Stomach smooth muscle (tissue), 2 donors: Measurements from ENCODE around the gene GNB1.
"Not testable (repeated sequence)": the region's sequence is repeated elsewhere in the genome, so short reads cannot be mapped to it uniquely, and the experiment has no call there.

ENCODE experiments used
- H3K27ac ChIP-seq: one replicate; pipeline ENCODE4 v1.7.0; 2013; ENCODE audit warnings: mild to moderate bottlenecking, low read length, inconsistent platforms
- H3K27me3 ChIP-seq, 2 donors: one replicate each; pipeline ENCODE4 v1.7.0; 2013; ENCODE audit warnings: low read length in 2 of 2; ENCODE audit not compliant: insufficient read depth in 2 of 2, control insufficient read depth in 1 of 2
- H3K36me3 ChIP-seq, 2 donors: one replicate each; pipeline ENCODE4 v1.7.0; 2013; ENCODE audit warnings: low read length in 2 of 2; ENCODE audit not compliant: control insufficient read depth in 2 of 2, insufficient read depth in 2 of 2
- H3K4me1 ChIP-seq: one replicate; pipeline ENCODE4 v1.7.0; 2013; ENCODE audit warnings: low read length; ENCODE audit not compliant: control insufficient read depth, insufficient read depth
- H3K4me3 ChIP-seq, 2 donors: one replicate each; pipeline ENCODE4 v1.7.0; 2013; ENCODE audit warnings: low read length in 2 of 2
- H3K9ac ChIP-seq, 2 donors: one replicate each; pipeline ENCODE4 v1.7.0; 2013; ENCODE audit warnings: low read length in 2 of 2, mild to moderate bottlenecking in 1 of 2
- H3K9me3 ChIP-seq, 2 donors: one replicate each; pipeline ENCODE4 v1.7.0; 2013; ENCODE audit warnings: low read length in 2 of 2; ENCODE audit not compliant: control insufficient read depth in 2 of 2
- donor health status: healthy.
- donor health status: Pancreatic carcinoma.

GNB1 gene

DNA sequence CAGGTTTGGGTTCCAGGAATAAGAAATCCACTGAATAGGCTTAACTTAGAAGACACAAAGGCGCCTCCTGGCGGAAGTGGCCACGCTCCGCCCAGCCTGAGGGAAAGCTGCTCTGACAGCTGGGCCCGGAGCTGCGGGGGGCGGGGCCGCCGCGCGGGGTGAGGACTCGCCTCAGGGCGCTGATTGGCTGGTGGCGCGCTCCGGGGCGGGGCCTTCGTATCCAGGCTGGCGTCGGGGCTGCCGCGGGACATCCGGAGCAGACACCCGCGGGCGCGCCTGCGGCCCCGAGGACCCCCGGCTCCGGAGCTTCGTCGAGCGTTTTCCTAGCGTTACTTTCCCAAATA lies 144.3 kb downstream of the GNB1 start:
- H3K9me3 ChIP-seq, H3K27ac ChIP-seq, H3K4me1 ChIP-seq, H3K27me3 ChIP-seq, H3K36me3 ChIP-seq, H3K9ac ChIP-seq: not testable (repeated sequence)
- H3K4me3 ChIP-seq = peak overlapping the region in 1 of 2 donors; percentile 65

DNA sequence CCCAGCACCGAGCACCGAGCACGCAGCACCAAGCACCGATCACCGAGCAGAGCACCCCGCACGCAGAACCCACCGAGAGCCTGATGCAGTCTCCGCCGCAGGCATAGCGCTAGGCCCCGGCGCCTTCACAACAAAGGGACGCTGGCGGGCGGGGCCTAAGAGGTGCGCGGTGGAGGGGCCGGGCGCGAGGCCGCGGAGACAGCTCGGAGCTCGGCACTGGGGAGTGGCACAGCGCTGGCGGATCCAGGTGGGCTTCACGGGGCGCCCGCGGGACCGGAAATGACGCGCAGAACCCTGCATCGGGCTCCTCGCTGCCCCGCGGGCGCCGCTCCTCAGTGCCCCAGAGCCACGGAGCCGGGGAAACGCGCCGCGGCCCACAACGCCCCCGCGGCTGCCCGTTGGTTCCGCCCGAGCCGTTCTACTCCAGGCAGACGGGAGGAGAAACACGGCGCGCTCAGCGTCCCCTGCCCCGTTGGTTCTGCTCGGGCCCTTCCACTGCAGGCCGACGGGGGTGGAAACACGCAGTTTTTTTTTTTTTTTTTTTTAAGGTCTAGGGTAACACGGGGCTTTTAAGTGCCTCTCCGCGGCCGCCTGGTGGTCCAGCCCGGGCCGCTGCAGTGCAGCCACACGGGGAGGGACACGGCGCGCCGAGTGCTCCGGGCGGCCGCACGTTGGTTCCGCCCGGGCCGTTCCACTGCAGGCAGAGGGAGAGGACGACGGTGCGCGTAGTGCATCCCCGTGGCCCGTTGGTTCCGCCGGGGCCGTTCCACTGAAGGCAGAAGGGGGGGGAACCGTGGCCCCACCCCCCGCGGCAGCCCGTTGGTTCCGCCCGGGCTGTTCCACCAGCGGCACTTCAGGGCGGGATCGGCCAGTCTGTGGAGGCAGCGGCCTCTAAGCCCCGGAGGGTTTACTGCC lies 145.0 kb downstream of the GNB1 start:
- H3K27ac ChIP-seq = peak overlapping the region; percentile 60
- peak overlapping the region; percentile 47 to 55 for H3K9ac ChIP-seq
- H3K9me3 ChIP-seq, H3K27me3 ChIP-seq, H3K36me3 ChIP-seq, H3K4me1 ChIP-seq: not testable (repeated sequence)
- H3K4me3 ChIP-seq = peak overlapping the region; percentile 25 to 65

DNA sequence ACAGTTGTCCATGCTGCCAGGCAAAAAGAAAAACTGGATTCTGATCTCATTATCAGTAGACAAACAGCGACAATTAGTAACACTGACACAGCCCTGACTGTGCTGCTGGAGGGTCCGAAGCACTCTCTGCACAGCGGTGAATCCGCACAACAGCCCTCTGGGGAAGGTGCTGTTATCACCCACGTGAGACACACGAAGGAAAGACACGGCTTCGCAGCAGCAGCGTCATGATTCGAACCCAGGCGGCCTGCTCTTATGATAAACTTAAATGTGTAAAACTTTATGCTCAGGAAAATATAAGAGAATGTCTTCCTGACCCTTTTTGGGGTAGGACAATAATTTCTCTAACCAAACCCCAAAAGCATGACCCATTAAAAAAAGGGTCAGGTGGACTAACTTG lies 148.4 kb downstream of the GNB1 start:
- not testable (repeated sequence) for H3K27me3 ChIP-seq, H3K4me3 ChIP-seq, H3K27ac ChIP-seq, H3K9ac ChIP-seq, H3K36me3 ChIP-seq, H3K4me1 ChIP-seq, H3K9me3 ChIP-seq

DNA sequence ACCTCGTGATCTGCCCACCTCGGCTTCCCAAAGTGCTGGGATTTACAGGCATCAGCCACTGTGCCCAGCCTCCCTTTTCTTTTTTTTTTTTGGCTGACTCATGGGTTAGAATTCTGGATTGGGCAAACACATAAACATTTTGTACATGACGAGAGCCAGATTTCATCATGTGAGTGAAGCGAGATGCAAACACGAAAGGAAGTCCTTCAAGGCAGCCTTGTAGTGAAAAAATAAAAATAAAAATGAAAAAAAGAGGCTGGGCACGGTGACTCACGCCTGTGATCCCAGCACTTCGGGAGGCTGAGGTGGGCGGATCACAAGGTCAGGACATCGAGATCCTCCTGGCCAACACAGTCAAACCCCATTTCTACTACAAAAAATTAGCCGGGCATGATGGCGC lies 149.9 kb downstream of the GNB1 start:
- not testable (repeated sequence) for H3K9ac ChIP-seq, H3K27ac ChIP-seq, H3K4me3 ChIP-seq, H3K9me3 ChIP-seq, H3K36me3 ChIP-seq, H3K4me1 ChIP-seq, H3K27me3 ChIP-seq

DNA sequence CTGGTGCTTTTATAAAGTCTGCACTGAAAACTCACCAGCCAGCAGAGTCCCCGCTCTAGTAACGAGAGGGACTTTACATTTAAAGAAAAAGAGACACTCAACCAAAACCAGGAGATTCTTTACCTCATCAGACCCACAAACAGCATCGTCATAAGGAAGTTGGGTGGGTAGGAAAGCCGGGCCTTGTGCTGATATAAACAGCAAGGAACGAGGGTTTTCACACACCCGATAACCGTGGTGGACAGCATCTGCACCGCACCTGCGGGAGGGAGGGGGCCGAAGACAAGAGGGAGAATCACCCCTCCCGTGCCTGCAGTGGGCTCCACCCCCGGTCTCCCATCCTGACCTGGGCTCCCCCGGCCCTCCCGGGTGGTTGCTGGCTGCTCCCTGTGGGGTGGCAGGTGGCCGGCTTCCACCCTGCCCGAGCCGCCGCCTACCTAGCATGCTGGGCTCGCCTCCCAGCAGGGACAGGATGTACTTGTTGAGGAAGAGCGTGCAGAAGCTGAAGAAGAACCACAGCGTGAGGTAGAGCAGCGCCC lies 152.0 kb downstream of the GNB1 start:
- H3K9me3 ChIP-seq, H3K4me1 ChIP-seq, H3K27me3 ChIP-seq, H3K4me3 ChIP-seq, H3K9ac ChIP-seq, H3K27ac ChIP-seq, H3K36me3 ChIP-seq: not testable (repeated sequence)

DNA sequence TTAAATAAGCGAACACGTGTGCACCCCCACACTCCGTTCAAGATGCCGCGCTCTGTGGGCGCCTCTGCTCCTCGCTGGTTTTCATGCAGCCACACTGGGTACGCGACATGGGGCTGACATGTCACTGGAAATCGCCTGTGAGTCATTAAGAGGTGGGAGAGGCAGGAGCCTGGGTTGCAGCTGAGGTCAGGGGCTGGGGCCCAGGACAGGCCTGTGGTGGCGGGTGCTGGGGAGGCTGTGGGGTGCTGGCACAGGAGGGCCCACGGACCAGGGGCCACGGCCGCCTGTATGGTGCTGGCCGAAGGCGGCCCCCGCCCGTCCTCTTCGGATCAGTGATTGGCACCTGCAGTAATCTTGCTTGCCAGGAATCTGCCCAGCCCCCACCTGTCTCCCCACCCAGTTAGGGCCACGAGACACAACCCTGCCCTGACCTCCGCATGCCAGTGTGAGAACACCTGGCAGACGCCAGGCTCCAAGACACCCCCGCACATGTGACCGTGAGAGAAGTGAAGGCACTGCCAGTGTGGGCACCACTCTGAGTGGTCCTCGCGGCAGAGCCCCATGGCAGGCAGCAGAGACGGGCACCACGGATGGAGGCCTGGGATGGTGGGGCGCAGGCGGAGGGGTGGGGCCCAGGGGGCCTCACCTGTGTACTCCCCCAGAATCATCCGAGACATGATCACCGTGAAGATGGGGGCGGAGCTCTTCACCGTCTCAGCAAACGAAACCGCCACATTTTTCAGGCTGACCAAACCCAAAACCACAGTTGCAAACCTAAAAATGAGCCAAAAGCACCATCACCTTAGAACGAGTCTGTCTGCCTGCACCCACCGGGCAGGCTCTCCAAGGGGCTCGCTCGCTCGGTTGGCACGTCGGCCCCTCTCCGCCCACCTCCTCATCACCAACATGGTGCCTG lies 153.0 kb downstream of the GNB1 start:
- not testable (repeated sequence) for H3K27ac ChIP-seq, H3K9ac ChIP-seq, H3K4me1 ChIP-seq, H3K4me3 ChIP-seq, H3K36me3 ChIP-seq, H3K27me3 ChIP-seq, H3K9me3 ChIP-seq
